ENCODE measurements around the gene TRIP6.

GRCh38 chr7:100887516-100888290, 20.5 kb downstream of the TRIP6 start:
- TF ChIP-seq POLR2AphosphoS5 (IDR thresholded peaks at IDR 0.05; ENCODE audit: insufficient read depth in 1 of 2, low read depth in 1 of 2) (no peak), CTCF (IDR thresholded peaks at IDR 0.05) (no peak)

Data from vagina (tissue), 2 donors.